Immature natural killer cell (primary cell): ENCODE data around the gene LRP3. TPM values are rescaled to one million over a fixed set of nuclear protein-coding genes. Genes with fewer than 3 reads are reported as not detected.
"Not testable (repeated sequence)": the region's sequence is repeated elsewhere in the genome, so short reads cannot be mapped to it uniquely, and the experiment has no call there.

Source experiments
- DNase-seq, 3 donors: peaks; one replicate each; pipeline ENCODE4 v3.0.0; 2022; ENCODE audit warnings: mixed read lengths in 1 of 3
- H3K27ac Mint-ChIP-seq, 6 donors: one replicate each; pipeline ENCODE4 v1.8.0; 2020; ENCODE audit warnings: mixed read lengths in 6 of 6, mild to moderate bottlenecking in 5 of 6, inconsistent platforms in 4 of 6, moderate library complexity in 3 of 6
- H3K27me3 Mint-ChIP-seq, 3 donors: one replicate each; pipeline ENCODE4 v1.8.0; 2020 to 2021; ENCODE audit warnings: low read depth in 3 of 3, mild to moderate bottlenecking in 3 of 3, mixed read lengths in 3 of 3, moderate library complexity in 3 of 3, inconsistent platforms in 1 of 3
- H3K36me3 Mint-ChIP-seq, 3 donors: one replicate each; pipeline ENCODE4 v1.8.0; 2020; ENCODE audit warnings: mixed read lengths in 3 of 3, inconsistent platforms in 2 of 3, mild to moderate bottlenecking in 2 of 3
- H3K4me1 Mint-ChIP-seq, 2 donors: one replicate each; pipeline ENCODE4 v1.8.0; 2020; ENCODE audit warnings: inconsistent platforms in 2 of 2, mild to moderate bottlenecking in 2 of 2, mixed read lengths in 2 of 2, moderate library complexity in 1 of 2
- H3K4me3 Mint-ChIP-seq, 5 donors: one replicate each; pipeline ENCODE4 v1.8.0; 2020; ENCODE audit warnings: mild to moderate bottlenecking in 5 of 5, mixed read lengths in 5 of 5, inconsistent platforms in 3 of 5, moderate library complexity in 3 of 5
- H3K9me3 Mint-ChIP-seq, 6 donors: one replicate each; pipeline ENCODE4 v1.8.0; 2020; ENCODE audit warnings: mild to moderate bottlenecking in 6 of 6, mixed read lengths in 6 of 6, inconsistent platforms in 4 of 6, moderate library complexity in 3 of 6
- polyA plus RNA-seq, 3 donors: library from polyadenylated mRNA; unstranded; fragments of 300-500 nt; fragmentation: Illumina TruSeq; gene quantifications; one replicate each; pipeline ENCODE4 v1.2.3, GENCODE V29; 2021

LRP3 gene
- polyA plus RNA-seq, 3 donors from 2014 or later: not detected

GRCh38 chr19:33221638-33222037, 27.5 kb downstream of the LRP3 start:
- Mint-ChIP-seq H3K9me3 (peaks cover 0 to 4% (median 0%) of the 10 kb centered on the region in 6 donors), H3K4me1 (peaks cover 9 to 10% of the 10 kb centered on the region in 2 donors), H3K27ac (no peak overlapping the region), H3K27me3 (peaks cover 10 to 16% (median 15%) of the 10 kb centered on the region in 3 donors), H3K4me3 (no peak overlapping the region), H3K36me3 (peaks cover 0 to 4% (median 3%) of the 10 kb centered on the region in 3 donors)
- no peak for DNase-seq

GRCh38 chr19:33222255-33222654, 28.1 kb downstream of the LRP3 start:
- H3K27me3 Mint-ChIP-seq: peaks cover 10 to 19% (median 15%) of the 10 kb centered on the region in 3 donors

GRCh38 chr19:33224694-33225457, 30.7 kb downstream of the LRP3 start:
- Mint-ChIP-seq H3K4me1 (peaks cover 9 to 15% of the 10 kb centered on the region in 2 donors), H3K9me3 (peaks cover 14 to 18% (median 16%) of the 10 kb centered on the region in 6 donors), H3K4me3 (peak overlapping the region; percentile 40 to 67 (median 47)), H3K27ac (no peak overlapping the region), H3K27me3 (peaks cover 19 to 33% (median 27%) of the 10 kb centered on the region in 3 donors), H3K36me3 (peaks cover 6 to 15% (median 10%) of the 10 kb centered on the region in 3 donors)
- no peak for DNase-seq

More at GRCh38 chr19:33222255-33222654, 28.1 kb downstream of the LRP3 start:
- not testable (repeated sequence) for H3K36me3 Mint-ChIP-seq, H3K4me3 Mint-ChIP-seq, H3K27ac Mint-ChIP-seq, H3K9me3 Mint-ChIP-seq, DNase-seq
- H3K4me1 Mint-ChIP-seq: peaks cover 9 to 12% of the 10 kb centered on the region in 2 donors

GRCh38 chr19:33225458-33225926, 31.4 kb downstream of the LRP3 start, which contains the start of gene SLC7A10:
Gene SLC7A10, minus strand, starts transcription at chr19:33225850. Its CDS starts 147 bp downstream, at chr19:33225703.
- no peak for DNase-seq
- H3K9me3 Mint-ChIP-seq: peaks cover 14 to 18% (median 16%) of the 10 kb centered on the region in 6 donors
- peak within 1 kb of the TSS; percentile 56 to 81 (median 76) for H3K4me3 Mint-ChIP-seq
- peaks cover 17 to 37% (median 27%) of the 10 kb centered on the region in 3 donors for H3K27me3 Mint-ChIP-seq
- H3K4me1 Mint-ChIP-seq: peaks cover 9 to 15% of the 10 kb centered on the region in 2 donors
- peak within 1 kb of the TSS in 1 of 6 donors; percentile 74 for H3K27ac Mint-ChIP-seq
- H3K36me3 Mint-ChIP-seq: peaks cover 6 to 15% (median 10%) of the 10 kb centered on the region in 3 donors

GRCh38 chr19:33226550-33227241, 32.6 kb downstream of the LRP3 start:
- peaks cover 17 to 37% (median 27%) of the 10 kb centered on the region in 3 donors for H3K27me3 Mint-ChIP-seq
- no peak for DNase-seq
- peaks cover 9 to 15% of the 10 kb centered on the region in 2 donors for H3K4me1 Mint-ChIP-seq
- peak overlapping the region; percentile 68 to 80 (median 71) for H3K4me3 Mint-ChIP-seq
- H3K9me3 Mint-ChIP-seq: peaks cover 14 to 18% (median 16%) of the 10 kb centered on the region in 6 donors
- H3K36me3 Mint-ChIP-seq: peaks cover 6 to 15% (median 10%) of the 10 kb centered on the region in 3 donors
- H3K27ac Mint-ChIP-seq: no peak overlapping the region

GRCh38 chr19:33227242-33227650, 33.1 kb downstream of the LRP3 start:
- DNase-seq: no peak
- Mint-ChIP-seq H3K27ac (no peak overlapping the region), H3K36me3 (peaks cover 6 to 15% (median 10%) of the 10 kb centered on the region in 3 donors), H3K4me3 (peak overlapping the region; percentile 61 to 80 (median 71)), H3K4me1 (peaks cover 9 to 15% of the 10 kb centered on the region in 2 donors), H3K9me3 (peaks cover 14 to 18% (median 16%) of the 10 kb centered on the region in 6 donors), H3K27me3 (peaks cover 17 to 35% (median 27%) of the 10 kb centered on the region in 3 donors)

- DNase-seq: no peak
- H3K27me3 Mint-ChIP-seq: peaks cover 17 to 29% (median 24%) of the 10 kb centered on the region in 3 donors
- H3K36me3 Mint-ChIP-seq: peaks cover 6 to 15% (median 10%) of the 10 kb centered on the region in 3 donors
- no peak overlapping the region for H3K27ac Mint-ChIP-seq
- H3K9me3 Mint-ChIP-seq: peaks cover 14 to 18% (median 16%) of the 10 kb centered on the region in 6 donors
- H3K4me1 Mint-ChIP-seq: peaks cover 9 to 15% of the 10 kb centered on the region in 2 donors
- peak overlapping the region in 2 of 5 donors; percentile 27 to 66 for H3K4me3 Mint-ChIP-seq
Observed at GRCh38 chr19:33227870-33228599, 33.9 kb downstream of the LRP3 start.

GRCh38 chr19:33229962-33230361, 35.8 kb downstream of the LRP3 start:
- Mint-ChIP-seq H3K4me1 (peaks cover 9 to 14% of the 10 kb centered on the region in 2 donors), H3K9me3 (peaks cover 14 to 18% (median 16%) of the 10 kb centered on the region in 6 donors), H3K36me3 (peaks cover 6 to 15% (median 10%) of the 10 kb centered on the region in 3 donors), H3K27ac (no peak overlapping the region), H3K27me3 (peaks cover 15 to 25% (median 18%) of the 10 kb centered on the region in 3 donors), H3K4me3 (no peak overlapping the region)
- no peak for DNase-seq

- Mint-ChIP-seq H3K27ac (no peak overlapping the region), H3K4me1 (peaks cover 5 to 6% of the 10 kb centered on the region in 2 donors), H3K36me3 (peaks cover 6 to 12% (median 7%) of the 10 kb centered on the region in 3 donors), H3K9me3 (peaks cover 12 to 18% (median 15%) of the 10 kb centered on the region in 6 donors), H3K4me3 (no peak overlapping the region), H3K27me3 (peaks cover 8 to 21% (median 13%) of the 10 kb centered on the region in 3 donors)
- no peak for DNase-seq
Observed at GRCh38 chr19:33231511-33231910, 37.4 kb downstream of the LRP3 start.

- Mint-ChIP-seq H3K4me3 (no peak overlapping the region), H3K27ac (no peak overlapping the region), H3K9me3 (peaks cover 9 to 14% (median 12%) of the 10 kb centered on the region in 6 donors), H3K4me1 (peaks cover 0 to 5% of the 10 kb centered on the region in 2 donors), H3K36me3 (peaks cover 3 to 8% (median 4%) of the 10 kb centered on the region in 3 donors), H3K27me3 (peaks cover 8 to 14% (median 10%) of the 10 kb centered on the region in 3 donors)
- no peak for DNase-seq
Observed at GRCh38 chr19:33232656-33233055, 38.5 kb downstream of the LRP3 start.

- Mint-ChIP-seq H3K9me3 (peaks cover 5 to 8% (median 7%) of the 10 kb centered on the region in 6 donors), H3K4me3 (no peak overlapping the region), H3K27ac (no peak overlapping the region), H3K4me1 (peaks cover 0 to 5% of the 10 kb centered on the region in 2 donors), H3K36me3 (peaks cover 0 to 5% (median 0%) of the 10 kb centered on the region in 3 donors), H3K27me3 (peaks cover 5 to 10% (median 5%) of the 10 kb centered on the region in 3 donors)
- no peak for DNase-seq
Observed at GRCh38 chr19:33233056-33233873, 39.1 kb downstream of the LRP3 start.

GRCh38 chr19:33234092-33234491, 40.0 kb downstream of the LRP3 start:
- peaks cover 6 to 12% of the 10 kb centered on the region in 2 donors for H3K4me1 Mint-ChIP-seq
- no peak overlapping the region for H3K4me3 Mint-ChIP-seq
- H3K36me3 Mint-ChIP-seq: no peaks in the 10 kb centered on the region
- no peak overlapping the region for H3K27ac Mint-ChIP-seq
- H3K27me3 Mint-ChIP-seq: peaks cover 2 to 7% (median 4%) of the 10 kb centered on the region in 3 donors
- no peak for DNase-seq
- peaks cover 0 to under 1% (median 0%) of the 10 kb centered on the region in 6 donors for H3K9me3 Mint-ChIP-seq
